ENCODE results near the gene CLCNKA. TPM values are rescaled to one million over a fixed set of nuclear protein-coding genes. Genes with fewer than 3 reads are reported as not detected.

The CLCNKA gene
- total RNA-seq, 1 experiment from 2014 or later, result not detected

GRCh38 chr1:16013908-16014258 lies 8.0 kb upstream of the CLCNKA start:
- no peaks in the 10 kb centered on the region for H3K9me3 Mint-ChIP-seq (ENCODE audit: unreplicated experiment)
- H3K4me1 Mint-ChIP-seq (ENCODE audit: low read depth, unreplicated experiment), result no peaks in the 10 kb centered on the region
- no peak for TF ChIP-seq CTCF (IDR thresholded peaks at IDR 0.05; ENCODE audit: insufficient read depth in 1 of 2, low read depth in 1 of 2, low read length in 1 of 2, severe bottlenecking in 1 of 2, unreplicated experiment in 1 of 2)
- Histone ChIP-seq H3K36me3 (ENCODE audit: control insufficient read depth, insufficient read depth, low read length) (no peaks in the 10 kb centered on the region), H3K4me3 (ENCODE audit: low read depth, low read length) (no peak overlapping the region), H3K27me3 (replicated peaks; ENCODE audit: control insufficient read depth, insufficient read depth, low read length) (no peaks in the 10 kb centered on the region), H3K4me1 (no peaks in the 10 kb centered on the region), H3K9me3 (no peaks in the 10 kb centered on the region)
- H3K4me3 Mint-ChIP-seq (ENCODE audit: unreplicated experiment), result no peak overlapping the region
- intact Hi-C loops (cut with micrococcal nuclease; ENCODE audit: unreplicated experiment), result no loop called here
- no TSS peak for BruUV-seq (replicated peaks)
- H3K36me3 Mint-ChIP-seq (ENCODE audit: insufficient read depth, unreplicated experiment), result no peaks in the 10 kb centered on the region
- POLR2A ChIA-PET, result no interaction called here
- CTCF ChIA-PET, result interaction anchor here (0.7 kb wide), 1 partner anchor 229 kb away, joined by 4 read pairs; no protein-coding TSS in a partner anchor
- H3K27ac Mint-ChIP-seq (ENCODE audit: unreplicated experiment), result no peak overlapping the region
- H3K27me3 Mint-ChIP-seq (ENCODE audit: insufficient read depth, unreplicated experiment), result no peaks in the 10 kb centered on the region
- no peak for DNase-seq

GRCh38 chr1:16014509-16015482 lies 7.0 kb upstream of the CLCNKA start:
- H3K9me3 ChIP-seq, result no peaks in the 10 kb centered on the region
- Mint-ChIP-seq H3K4me1 (ENCODE audit: low read depth, unreplicated experiment) (no peaks in the 10 kb centered on the region), H3K27ac (ENCODE audit: unreplicated experiment) (no peak overlapping the region), H3K36me3 (ENCODE audit: insufficient read depth, unreplicated experiment) (no peaks in the 10 kb centered on the region), H3K9me3 (ENCODE audit: unreplicated experiment) (no peaks in the 10 kb centered on the region), H3K4me3 (ENCODE audit: unreplicated experiment) (no peak overlapping the region), H3K27me3 (ENCODE audit: insufficient read depth, unreplicated experiment) (no peaks in the 10 kb centered on the region)
- DNase-seq, result no peak
- no peaks in the 10 kb centered on the region for H3K36me3 ChIP-seq (ENCODE audit: control insufficient read depth, insufficient read depth, low read length)
- no TSS peak for BruUV-seq (replicated peaks)
- CTCF ChIA-PET, result no interaction called here
- intact Hi-C loops (cut with micrococcal nuclease; ENCODE audit: unreplicated experiment), result no loop called here
- no peak for TF ChIP-seq CTCF (IDR thresholded peaks at IDR 0.05; ENCODE audit: insufficient read depth in 1 of 2, low read depth in 1 of 2, low read length in 1 of 2, severe bottlenecking in 1 of 2, unreplicated experiment in 1 of 2)
- no peaks in the 10 kb centered on the region for H3K4me1 ChIP-seq
- H3K4me3 ChIP-seq (ENCODE audit: low read depth, low read length), result no peak overlapping the region
- no peaks in the 10 kb centered on the region for H3K27me3 ChIP-seq (replicated peaks; ENCODE audit: control insufficient read depth, insufficient read depth, low read length)
- POLR2A ChIA-PET, result interaction anchor here (0.6 kb wide), 1 partner anchor 45 kb away, joined by 5 read pairs; no protein-coding TSS in a partner anchor

GRCh38 chr1:16015491-16015890 lies 6.3 kb upstream of the CLCNKA start:
- no peak overlapping the region for H3K4me3 Mint-ChIP-seq (ENCODE audit: unreplicated experiment)
- ChIA-PET POLR2A (no interaction called here), CTCF (no interaction called here)
- H3K9me3 Mint-ChIP-seq (ENCODE audit: unreplicated experiment), result no peaks in the 10 kb centered on the region
- no TSS peak for BruUV-seq (replicated peaks)
- no peak for DNase-seq
- Histone ChIP-seq H3K27me3 (replicated peaks; ENCODE audit: control insufficient read depth, insufficient read depth, low read length) (no peaks in the 10 kb centered on the region), H3K4me1 (no peaks in the 10 kb centered on the region), H3K9me3 (no peaks in the 10 kb centered on the region), H3K36me3 (ENCODE audit: control insufficient read depth, insufficient read depth, low read length) (no peaks in the 10 kb centered on the region), H3K4me3 (ENCODE audit: low read depth, low read length) (no peak overlapping the region)
- no peak overlapping the region for H3K27ac Mint-ChIP-seq (ENCODE audit: unreplicated experiment)
- no peak for TF ChIP-seq CTCF (IDR thresholded peaks at IDR 0.05; ENCODE audit: insufficient read depth in 1 of 2, low read depth in 1 of 2, low read length in 1 of 2, severe bottlenecking in 1 of 2, unreplicated experiment in 1 of 2)
- H3K36me3 Mint-ChIP-seq (ENCODE audit: insufficient read depth, unreplicated experiment), result no peaks in the 10 kb centered on the region
- H3K27me3 Mint-ChIP-seq (ENCODE audit: insufficient read depth, unreplicated experiment), result no peaks in the 10 kb centered on the region
- intact Hi-C loops (cut with micrococcal nuclease; ENCODE audit: unreplicated experiment), result no loop called here
- H3K4me1 Mint-ChIP-seq (ENCODE audit: low read depth, unreplicated experiment), result no peaks in the 10 kb centered on the region

Measured in Caco-2 (cell line).